NK-92 treated with Interleukin-12 subunit alpha and Interleukin-12 subunit beta, amount 100 ng/mL, for 24 hours (cell line): Measurements from ENCODE around the gene POU2F1.
A peak's percentile ranks its signal among the peaks of the same experiment; 100 is the strongest.
"Not testable (repeated sequence)": the region's sequence is repeated elsewhere in the genome, so short reads cannot be mapped to it uniquely, and the experiment has no call there.

Source experiments
- DNase-seq: peaks from one replicate; lab custom pipeline; 2025; lab: John Stamatoyannopoulos, UW

Gene POU2F1

GRCh38 chr1:167231873-167232450 is 11.3 kb downstream of the POU2F1 start:
- no peak for DNase-seq

GRCh38 chr1:167232801-167233200 is 12.1 kb downstream of the POU2F1 start:
- DNase-seq: no peak

GRCh38 chr1:167233373-167233772 is 12.7 kb downstream of the POU2F1 start:
- no peak for DNase-seq

GRCh38 chr1:167237000-167237399 is 16.3 kb downstream of the POU2F1 start:
- DNase-seq: no peak

- no peak for DNase-seq
These were observed 18.0 kb downstream of the POU2F1 start for GRCh38 chr1:167238713-167239112.

- no peak for DNase-seq
These were observed 18.6 kb downstream of the POU2F1 start for GRCh38 chr1:167239257-167239656.

GRCh38 chr1:167244244-167244643 is 23.6 kb downstream of the POU2F1 start:
- DNase-seq: no peak

- not testable (repeated sequence) for DNase-seq
These were observed 24.5 kb downstream of the POU2F1 start for GRCh38 chr1:167245168-167245567.

- no peak for DNase-seq
These were observed 26.3 kb downstream of the POU2F1 start for GRCh38 chr1:167246971-167247370.

GRCh38 chr1:167247754-167248153 is 27.1 kb downstream of the POU2F1 start:
- DNase-seq: no peak

GRCh38 chr1:167248707-167249642 is 28.3 kb downstream of the POU2F1 start:
- no peak for DNase-seq

- peak; percentile 6 for DNase-seq
These were observed 29.0 kb downstream of the POU2F1 start for GRCh38 chr1:167249702-167250101.

- no peak for DNase-seq
These were observed 29.8 kb downstream of the POU2F1 start for GRCh38 chr1:167250482-167250881.

- DNase-seq: no peak
These were observed 30.8 kb downstream of the POU2F1 start for GRCh38 chr1:167251472-167251871.

GRCh38 chr1:167252986-167253385 is 32.3 kb downstream of the POU2F1 start:
- DNase-seq: no peak

- no peak for DNase-seq
These were observed 38.2 kb downstream of the POU2F1 start for GRCh38 chr1:167258858-167259257.

GRCh38 chr1:167262836-167263235 is 42.1 kb downstream of the POU2F1 start:
- no peak for DNase-seq

GRCh38 chr1:167263344-167263743 is 42.7 kb downstream of the POU2F1 start:
- DNase-seq: no peak

- no peak for DNase-seq
These were observed 43.3 kb downstream of the POU2F1 start for GRCh38 chr1:167263819-167264464.

- DNase-seq: no peak
These were observed 46.3 kb downstream of the POU2F1 start for GRCh38 chr1:167266965-167267364.

GRCh38 chr1:167268347-167268787 is 47.7 kb downstream of the POU2F1 start:
- DNase-seq: no peak

GRCh38 chr1:167270349-167271092 is 49.8 kb downstream of the POU2F1 start:
- no peak for DNase-seq
